RKO (cell line): ENCODE results near the gene DPP4.
"Not testable (repeated sequence)": the region's sequence is repeated elsewhere in the genome, so short reads cannot be mapped to it uniquely, and the experiment has no call there.

Experiments used
- DNase-seq: peaks from one replicate; pipeline ENCODE4 v3.0.0-alpha.2; 2016; ENCODE audit warnings: low spot score

DPP4 gene

DNA sequence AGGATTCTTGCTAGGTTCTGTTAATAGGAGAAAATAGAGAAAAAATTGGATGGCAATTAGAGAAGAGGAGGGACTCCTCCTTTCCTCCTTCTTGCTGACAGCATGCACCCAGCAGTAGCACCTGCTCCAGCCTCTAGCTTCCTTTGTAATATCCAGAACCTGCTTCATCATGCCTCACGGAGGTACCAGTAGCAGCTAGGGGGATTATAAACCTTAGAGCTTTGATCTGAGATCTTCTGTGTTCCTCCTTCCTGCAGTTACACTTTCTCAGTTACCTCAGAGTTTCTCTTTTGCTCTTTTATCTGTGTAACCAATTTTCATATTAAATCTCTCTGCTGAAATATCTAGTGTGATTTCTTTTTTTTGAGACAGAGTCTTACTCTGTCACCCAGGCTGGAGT is 16.6 kb downstream of the DPP4 start:
- no peak for DNase-seq

DNA sequence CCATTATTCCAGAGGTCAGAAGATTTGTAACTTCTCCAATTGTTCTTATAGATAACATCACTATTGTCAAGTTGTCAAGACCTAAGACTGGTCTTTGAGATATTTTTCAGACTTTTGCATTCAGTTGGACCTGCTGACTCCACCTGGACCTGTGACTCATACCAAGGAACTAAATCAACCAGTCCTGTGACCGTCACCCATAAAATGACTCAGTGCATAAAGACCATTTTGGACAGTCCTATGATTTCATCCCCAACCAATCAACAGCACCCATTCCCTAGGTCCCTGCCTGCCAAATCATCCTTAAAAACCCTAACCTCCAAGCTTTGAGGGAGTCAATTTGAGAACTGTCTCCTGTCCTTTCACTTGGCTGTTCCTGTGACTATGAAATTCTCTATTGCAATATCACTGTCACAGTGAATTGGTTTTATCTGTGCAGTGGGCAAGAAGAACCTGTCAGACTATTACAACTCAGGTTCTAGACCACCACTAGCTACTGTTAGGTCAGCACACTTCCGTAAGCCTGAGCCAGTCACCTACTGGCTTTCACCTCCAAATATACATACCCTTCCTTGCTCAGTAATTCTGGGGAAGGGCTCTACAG is 17.1 kb downstream of the DPP4 start:
- DNase-seq = peak; percentile 11

DNA sequence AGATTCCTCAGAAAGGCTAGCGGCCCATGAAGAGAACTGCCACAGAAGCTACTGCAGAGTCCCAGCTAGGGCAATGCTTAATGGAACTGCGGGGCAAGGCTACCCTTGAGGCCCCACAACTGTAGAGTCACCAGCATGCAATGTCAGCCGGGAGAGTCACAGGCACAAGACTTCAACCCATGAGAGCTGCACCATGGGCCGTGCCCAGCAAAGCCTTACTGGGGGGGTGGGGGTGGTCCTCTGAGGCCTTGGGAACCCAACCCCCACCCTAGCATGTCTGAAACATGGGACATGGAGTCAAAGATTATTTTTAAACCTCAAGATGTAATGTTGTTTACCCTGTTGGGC is 20.2 kb downstream of the DPP4 start:
- no peak for DNase-seq

DNA sequence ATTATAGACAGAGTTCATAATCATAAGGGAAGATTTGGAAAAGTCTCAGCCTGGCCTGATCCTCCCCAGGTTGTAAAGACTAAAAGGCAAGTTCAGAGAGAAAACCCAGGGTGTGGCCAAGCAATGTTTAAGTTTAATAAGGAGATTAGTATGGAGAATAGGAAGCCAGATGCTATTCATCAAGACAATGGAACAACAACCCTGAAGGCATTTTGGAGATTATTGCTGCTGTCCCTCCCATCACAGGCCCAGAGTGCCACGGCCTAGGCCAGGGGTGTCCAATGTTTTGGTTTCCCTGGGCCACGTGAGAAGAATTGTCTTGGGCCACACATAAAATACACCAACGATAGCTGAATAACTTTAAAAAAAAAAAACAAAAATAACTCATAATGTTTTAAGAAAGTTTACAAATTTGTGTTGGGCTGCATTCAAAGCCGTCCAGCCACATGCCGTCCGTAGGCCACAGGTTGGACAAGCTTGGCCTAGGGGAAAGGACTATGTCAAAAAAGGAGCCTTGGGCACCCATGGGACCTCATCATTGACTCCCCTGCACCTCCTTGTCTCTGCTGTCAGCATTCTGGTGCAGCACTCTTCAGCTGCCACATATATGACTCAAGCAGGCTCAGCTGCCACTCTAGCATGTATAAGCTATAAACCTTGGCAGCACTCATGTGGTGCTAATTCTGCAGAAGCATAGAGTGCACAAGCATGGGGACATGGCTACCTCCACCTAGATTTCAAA is 20.8 kb downstream of the DPP4 start:
- DNase-seq = no peak

DNA sequence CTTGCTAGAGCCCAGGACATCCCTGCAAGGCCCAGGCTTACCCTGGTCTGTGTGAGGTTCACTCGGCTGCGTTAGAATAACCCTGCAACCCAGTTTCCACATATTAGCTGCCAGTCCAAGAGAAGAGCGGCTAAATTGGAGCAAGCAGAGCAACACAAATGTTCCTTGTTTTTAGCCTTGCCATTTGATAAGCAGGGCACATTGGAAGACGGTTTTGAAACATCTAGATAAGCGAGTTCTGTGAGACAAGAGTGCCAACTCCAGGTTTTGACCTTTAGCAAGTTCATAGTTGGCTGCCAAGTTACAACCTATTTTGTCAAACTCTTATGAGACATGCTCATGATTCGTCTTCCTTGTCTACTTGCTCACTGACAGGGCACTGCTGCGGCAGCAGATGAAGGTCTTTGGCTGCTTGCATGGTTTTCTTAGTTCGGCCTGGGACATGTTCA is 23.5 kb downstream of the DPP4 start:
- no peak for DNase-seq

GRCh38 chr2:162049089-162049488 is 24.9 kb downstream of the DPP4 start:
- not testable (repeated sequence) for DNase-seq

- DNase-seq = no peak
Observed at GRCh38 chr2:162044586-162044985, 29.4 kb downstream of the DPP4 start.

- no peak for DNase-seq
Observed at GRCh38 chr2:162043132-162043531, 30.9 kb downstream of the DPP4 start.

GRCh38 chr2:162041485-162041884 is 32.5 kb downstream of the DPP4 start:
- DNase-seq = no peak

DNA sequence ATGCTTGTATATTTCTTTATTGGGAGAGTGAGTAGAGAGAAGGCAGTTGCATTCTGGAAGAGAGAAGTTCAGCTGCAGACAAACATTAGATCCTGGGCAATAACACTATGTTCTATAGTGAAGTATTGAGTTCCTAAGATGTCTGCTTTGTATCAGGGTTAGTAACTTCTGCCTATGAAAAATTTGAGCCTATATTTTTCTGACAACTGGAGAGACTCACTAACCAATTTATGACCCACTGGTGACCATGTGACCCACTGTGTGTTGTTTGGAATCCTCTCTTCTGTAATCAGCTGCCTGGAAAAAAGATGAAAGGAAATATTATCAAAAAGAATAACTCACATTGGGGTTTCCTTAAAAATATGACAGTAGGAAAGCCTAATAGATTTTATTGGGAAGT is 35.3 kb downstream of the DPP4 start:
- DNase-seq = no peak

DNA sequence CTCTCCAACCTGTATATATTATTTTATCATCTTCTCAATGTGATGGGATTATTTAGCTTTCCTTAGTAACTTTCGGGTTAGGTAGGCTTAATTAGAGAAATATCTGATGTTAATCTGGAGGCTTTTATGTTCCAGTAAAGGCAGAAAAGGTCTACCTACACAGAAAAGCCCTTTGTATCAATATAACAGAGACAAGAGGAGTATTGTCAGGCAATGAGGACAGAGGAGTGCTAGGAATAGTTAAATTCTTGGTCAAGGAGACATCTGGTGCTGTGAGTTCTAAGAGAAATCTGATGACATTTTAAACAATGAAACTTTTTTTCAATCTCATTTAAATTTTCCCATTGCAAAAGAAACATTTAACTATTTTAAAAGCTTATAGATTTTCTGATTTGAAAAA is 36.1 kb downstream of the DPP4 start:
- no peak for DNase-seq

DNA sequence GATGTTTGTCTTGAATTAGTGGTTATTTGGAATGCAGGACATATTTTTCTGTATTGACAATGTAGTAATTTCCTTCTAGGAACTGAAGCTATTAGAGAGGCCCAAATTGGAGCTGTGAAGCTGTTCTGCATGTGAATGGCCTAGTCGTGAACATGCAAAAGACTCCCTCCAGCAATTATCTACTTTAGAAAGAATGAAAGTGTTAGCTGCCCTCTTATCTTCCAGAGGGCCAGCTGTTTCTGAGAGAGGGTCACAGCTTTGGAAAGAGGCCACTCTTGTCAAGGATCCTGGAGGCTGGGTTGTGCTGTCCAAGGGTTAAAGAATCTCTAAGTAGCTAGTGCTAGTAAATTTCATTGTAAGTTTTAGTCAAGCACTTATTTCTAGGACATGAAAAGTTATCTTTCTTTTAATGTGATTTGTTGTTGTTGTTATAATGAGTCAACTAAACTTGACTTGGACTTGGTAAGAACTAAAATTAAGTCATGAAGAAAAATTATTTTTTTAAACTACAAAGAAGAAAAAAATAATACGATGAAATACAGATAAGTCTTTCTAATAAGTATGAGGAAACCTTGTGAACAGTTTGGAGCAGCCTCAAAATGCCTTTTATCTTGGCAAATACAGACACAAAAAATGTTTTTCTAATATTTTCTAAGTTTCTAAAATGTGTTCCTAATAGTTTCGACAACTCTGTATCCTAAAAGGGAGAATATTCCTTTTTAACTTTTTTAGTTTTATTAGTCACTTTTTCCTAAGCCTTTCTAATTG is 36.8 kb downstream of the DPP4 start:
- DNase-seq = no peak

DNA sequence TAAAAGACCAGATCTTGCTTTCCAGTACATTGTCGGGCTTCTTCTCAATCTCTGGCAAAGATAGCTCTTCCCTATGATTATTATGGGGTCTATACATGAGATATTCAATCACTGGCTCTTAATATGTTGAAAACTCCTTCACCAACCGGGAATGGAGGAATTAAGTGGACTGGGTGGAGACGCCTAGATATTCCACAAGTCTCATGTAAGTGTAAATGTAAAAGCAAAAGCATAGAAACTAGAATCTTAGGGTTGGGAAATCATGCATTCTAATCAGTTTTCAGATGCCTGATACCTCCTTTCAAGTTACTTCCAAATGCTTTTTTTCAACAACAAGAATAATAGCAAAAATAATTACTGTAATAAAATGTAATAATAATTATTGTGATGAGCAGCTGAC is 38.0 kb downstream of the DPP4 start:
- no peak for DNase-seq

- no peak for DNase-seq
Observed at GRCh38 chr2:162030363-162031190, 43.4 kb downstream of the DPP4 start.

- peak; percentile 36 for DNase-seq
Observed at GRCh38 chr2:162029287-162029901, 44.6 kb downstream of the DPP4 start.

GRCh38 chr2:162028511-162028910 is 45.5 kb downstream of the DPP4 start:
- DNase-seq = no peak

GRCh38 chr2:162025121-162025911 is 48.7 kb downstream of the DPP4 start:
- no peak for DNase-seq

GRCh38 chr2:162022290-162022945 is 51.6 kb downstream of the DPP4 start:
- no peak for DNase-seq

- DNase-seq = no peak
Observed at GRCh38 chr2:162021516-162022058, 52.4 kb downstream of the DPP4 start.

DNA sequence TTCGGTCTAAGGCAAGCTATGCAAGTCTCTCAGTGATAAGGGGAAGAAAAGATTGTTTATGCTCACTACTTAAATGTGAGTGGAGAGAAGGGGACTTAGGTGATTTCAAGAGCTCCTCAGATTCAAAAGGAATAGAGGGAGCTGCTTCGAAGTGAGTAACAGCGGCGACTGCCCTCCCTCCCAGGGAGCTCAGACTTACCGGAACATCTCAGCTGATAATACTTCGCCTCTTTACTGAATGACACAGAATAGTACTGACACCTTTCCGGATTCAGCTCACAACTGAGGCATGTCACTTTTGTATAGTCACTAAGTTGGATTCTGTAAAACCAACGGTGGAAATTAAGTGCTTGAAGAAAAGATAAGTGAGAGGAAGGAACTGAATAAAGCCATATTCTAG is 55.5 kb downstream of the DPP4 start:
- DNase-seq = no peak
